Adrenal gland (tissue), 5 donors: ENCODE results near the gene BCL2L13.

ENCODE experiments used
- POLR2A ChIP-seq, 2 donors: fragments of 450-650 bp; IDR thresholded peaks; one replicate each; pipeline ENCODE4 v1.6.1; 2017; ENCODE audit warnings: antibody characterized with exemption in 2 of 2, mild to moderate bottlenecking in 2 of 2, moderate library complexity in 1 of 2
- TF ChIP-seq, protein P1 (sequence below), 6 experiments: fragments of 450-650 bp in 4 of 6; fragments of 200-600 bp in 2 of 6; sonication (generic) in 1 of 6; IDR thresholded peaks; 1 replicate in 5 of 6; 2 replicates in 1 of 6; pipeline versions ENCODE4 v1.5.1 to v1.8.0; 2016 to 2021; ENCODE audit warnings: antibody characterized with exemption in 6 of 6, mild to moderate bottlenecking in 2 of 6, moderate library complexity in 1 of 6
- donor health status: DM: no; HTN: no; CAD: no.

DNA sequence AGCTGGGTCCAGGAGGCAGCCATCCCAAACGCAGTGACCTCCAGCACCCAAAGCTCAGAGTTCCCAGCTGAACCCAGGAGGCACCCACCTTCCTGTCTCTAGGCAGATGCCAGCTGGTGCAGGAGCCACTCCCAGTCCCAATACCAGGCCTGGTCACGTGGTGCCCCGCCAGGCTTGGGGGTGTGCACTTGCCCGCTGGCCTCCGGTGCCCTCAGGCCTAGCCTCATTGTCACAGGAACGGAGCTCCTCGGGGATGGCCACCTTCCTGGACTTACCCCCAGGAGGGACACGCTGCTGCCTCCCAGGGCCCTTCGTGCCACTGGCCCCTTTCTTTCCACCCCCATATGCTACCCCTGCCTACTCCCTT, 131.1 kb downstream of the BCL2L13 start:
- TF ChIP-seq, protein P1, sequence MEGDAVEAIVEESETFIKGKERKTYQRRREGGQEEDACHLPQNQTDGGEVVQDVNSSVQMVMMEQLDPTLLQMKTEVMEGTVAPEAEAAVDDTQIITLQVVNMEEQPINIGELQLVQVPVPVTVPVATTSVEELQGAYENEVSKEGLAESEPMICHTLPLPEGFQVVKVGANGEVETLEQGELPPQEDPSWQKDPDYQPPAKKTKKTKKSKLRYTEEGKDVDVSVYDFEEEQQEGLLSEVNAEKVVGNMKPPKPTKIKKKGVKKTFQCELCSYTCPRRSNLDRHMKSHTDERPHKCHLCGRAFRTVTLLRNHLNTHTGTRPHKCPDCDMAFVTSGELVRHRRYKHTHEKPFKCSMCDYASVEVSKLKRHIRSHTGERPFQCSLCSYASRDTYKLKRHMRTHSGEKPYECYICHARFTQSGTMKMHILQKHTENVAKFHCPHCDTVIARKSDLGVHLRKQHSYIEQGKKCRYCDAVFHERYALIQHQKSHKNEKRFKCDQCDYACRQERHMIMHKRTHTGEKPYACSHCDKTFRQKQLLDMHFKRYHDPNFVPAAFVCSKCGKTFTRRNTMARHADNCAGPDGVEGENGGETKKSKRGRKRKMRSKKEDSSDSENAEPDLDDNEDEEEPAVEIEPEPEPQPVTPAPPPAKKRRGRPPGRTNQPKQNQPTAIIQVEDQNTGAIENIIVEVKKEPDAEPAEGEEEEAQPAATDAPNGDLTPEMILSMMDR (IDR thresholded peaks at IDR 0.05): no peak
- no peak for TF ChIP-seq POLR2A (IDR thresholded peaks at IDR 0.05)
